Endothelial cell of umbilical vein (primary cell): Measurements from ENCODE around the gene MICALL2. TPM values are rescaled to one million over a fixed set of nuclear protein-coding genes. Genes with fewer than 3 reads are reported as not detected.

Source experiments
- BruUV-seq: library from RNA; stranded (reverse); fragments of 400-500 nt; replicated peaks from 2 replicates; lab custom pipeline; 2021; lab: Mats Ljungman, UMichigan
- CTCF ChIA-PET: fragments of 300-600, 350-600 bp; sonication (Branson Sonifier 250); formaldehyde crosslinking; loops from one replicate; lab custom pipeline; 2021; ENCODE audit warnings: antibody characterized with exemption, inconsistent platforms; lab: Charles Lee
- POLR2A ChIA-PET: fragments of 300-600, 350-600 bp; sonication (Branson Sonifier 250); formaldehyde crosslinking; loops from one replicate; lab custom pipeline; 2021; ENCODE audit warnings: antibody characterized with exemption, inconsistent platforms; lab: Charles Lee
- DNase-seq: peaks from one replicate; pipeline ENCODE4 v3.0.0-alpha.2; 2011; ENCODE audit warnings: low read depth, low spot score
- FAIRE-seq: peaks from 2 replicates; lab custom pipeline; 2011; peaks lifted over from hg19 to GRCh38; lab: Jason Lieb, UNC
- H2AFZ ChIP-seq: 2 replicates; pipeline ENCODE4 v1.6.0; 2012; ENCODE audit warnings: low read depth, low read length, control low read depth, inconsistent platforms
- H3K27ac ChIP-seq: 2 replicates; pipeline ENCODE4 v1.5.1; 2011; ENCODE audit warnings: low read depth, mild to moderate bottlenecking, control low read depth, low read length, moderate library complexity; ENCODE audit not compliant: insufficient read depth
- H3K27me3 ChIP-seq, 2 experiments: 2 replicates each; pipeline versions ENCODE4 v1.6.0 to v1.6.1; 2011; ENCODE audit warnings: low read length in 2 of 2, mixed read lengths in 1 of 2; ENCODE audit not compliant: control insufficient read depth in 2 of 2, insufficient read depth in 2 of 2
- H3K36me3 ChIP-seq, 2 experiments: 2 replicates in 1 of 2; 3 replicates in 1 of 2; pipeline ENCODE4 v1.5.1; 2011; ENCODE audit warnings: low read length in 2 of 2, mild to moderate bottlenecking in 1 of 2, moderate library complexity in 1 of 2; ENCODE audit not compliant: control insufficient read depth in 2 of 2, insufficient read depth in 2 of 2; ENCODE audit errors: extremely low read depth in 1 of 2
- H3K4me1 ChIP-seq: 3 replicates; pipeline ENCODE4 v1.5.1; 2011; ENCODE audit warnings: mild to moderate bottlenecking, low read length; ENCODE audit not compliant: control insufficient read depth, insufficient read depth; ENCODE audit errors: extremely low read depth
- H3K4me2 ChIP-seq: 2 replicates; pipeline ENCODE4 v1.6.1; 2011; ENCODE audit warnings: low read length, control low read depth, mixed read lengths; ENCODE audit not compliant: insufficient read depth
- H3K4me3 ChIP-seq, 3 experiments: fragments of 200-600 bp in 1 of 3; sonication (generic), shearing (Covaris generic) in 1 of 3; replicated peaks in 1 of 3; 2 replicates each; pipeline ENCODE4 v1.5.1; 2011 to 2016; ENCODE audit warnings: control low read depth in 3 of 3, low read length in 3 of 3, mild to moderate bottlenecking in 2 of 3, inconsistent platforms in 1 of 3, low read depth in 1 of 3, moderate library complexity in 1 of 3; ENCODE audit not compliant: insufficient read depth in 1 of 3
- H3K79me2 ChIP-seq: 2 replicates; pipeline ENCODE4 v1.6.0; 2012; ENCODE audit warnings: low read length, inconsistent platforms; ENCODE audit not compliant: control insufficient read depth, insufficient read depth
- H3K9ac ChIP-seq: replicated peaks from 2 replicates; pipeline ENCODE3; 2011; ENCODE audit warnings: low read length, control low read depth; ENCODE audit not compliant: insufficient read depth; ENCODE audit errors: extremely low read depth
- H3K9me1 ChIP-seq: replicated peaks from 3 replicates; pipeline ENCODE4 v1.6.0; 2011; ENCODE audit warnings: mild to moderate bottlenecking, low read length; ENCODE audit not compliant: control insufficient read depth, insufficient read depth; ENCODE audit errors: extremely low read depth
- H3K9me3 ChIP-seq: replicated peaks from 2 replicates; pipeline ENCODE4 v1.5.1; 2012; ENCODE audit warnings: low read length, inconsistent platforms; ENCODE audit not compliant: control insufficient read depth, insufficient read depth
- H4K20me1 ChIP-seq: replicated peaks from 2 replicates; pipeline ENCODE3; 2011; ENCODE audit warnings: mild to moderate bottlenecking, low read length; ENCODE audit not compliant: control insufficient read depth, insufficient read depth; ENCODE audit errors: extremely low read depth
- CTCF ChIP-seq, 2 donors: IDR thresholded peaks; 1 replicate in 1 of 2; 2 replicates in 1 of 2; pipeline ENCODE4 v1.5.1; 2011; ENCODE audit warnings: low read length in 2 of 2, mild to moderate bottlenecking in 2 of 2, moderate library complexity in 2 of 2, control low read depth in 1 of 2, inconsistent platforms in 1 of 2, low read depth in 1 of 2; ENCODE audit not compliant: insufficient read depth in 1 of 2; ENCODE audit errors: extremely low read depth in 1 of 2
- EZH2 ChIP-seq: IDR thresholded peaks from 2 replicates; pipeline ENCODE4 v1.6.1; 2012; ENCODE audit warnings: borderline replicate concordance, low read depth, mild to moderate bottlenecking, moderate library complexity, low read length, inconsistent platforms; ENCODE audit not compliant: severe bottlenecking
- FOS ChIP-seq: IDR thresholded peaks from 2 replicates; pipeline ENCODE4 v1.6.1; 2011; ENCODE audit warnings: mild to moderate bottlenecking, low read length, moderate library complexity, borderline replicate concordance; ENCODE audit not compliant: insufficient read depth
- GATA2 ChIP-seq: IDR thresholded peaks from 2 replicates; pipeline ENCODE4 v1.7.0; 2011; ENCODE audit warnings: low read depth, mild to moderate bottlenecking, moderate library complexity, mixed read lengths, low read length; ENCODE audit not compliant: insufficient read length, insufficient read depth
- JUN ChIP-seq: IDR thresholded peaks from 2 replicates; pipeline ENCODE4 v1.6.1; 2011; ENCODE audit warnings: borderline replicate concordance, low read depth; ENCODE audit not compliant: insufficient read length, insufficient read depth
- MAX ChIP-seq: IDR thresholded peaks from 2 replicates; pipeline ENCODE4 v1.6.1; 2011; ENCODE audit not compliant: insufficient read depth, insufficient read length
- MYC ChIP-seq: IDR thresholded peaks from one replicate; pipeline ENCODE4 v1.6.1; 2011; ENCODE audit warnings: mild to moderate bottlenecking, low read depth, low read length
- POLR2A ChIP-seq: IDR thresholded peaks from 2 replicates; pipeline ENCODE4 v1.6.1; 2012; ENCODE audit warnings: low read depth, mild to moderate bottlenecking, control low read depth, low read length
- POLR2AphosphoS5 ChIP-seq: IDR thresholded peaks from 2 replicates; pipeline ENCODE4 v1.6.1; 2012; ENCODE audit warnings: low read depth, mild to moderate bottlenecking, control low read depth, low read length, moderate library complexity; ENCODE audit not compliant: insufficient read depth
- dilution Hi-C: fragments of 300-500 bp; cut with MboI; formaldehyde crosslinking; loops from one replicate; pipeline ENCODE4 v1.15.0; 2019; ENCODE audit warnings: low sequenced_read_pairs; ENCODE audit not compliant: extremely low pct_ligation_motif_present
- intact Hi-C: fragments of 100-400 bp; cut with micrococcal nuclease; formaldehyde crosslinking; loops from one replicate; pipeline ENCODE4 v1.10.0; 2022
- polyA plus RNA-seq, 4 experiments: library from polyadenylated mRNA; depleted of rRNA in 3 of 4; stranded (reverse) in 3 of 4; unstranded in 1 of 4; fragments of >200 nt; gene quantifications; 2 replicates each; pipeline versions ENCODE4 v1.2.1 to v1.2.3, GENCODE V29; 2011 to 2012; ENCODE audit warnings: missing spikeins in 1 of 4
- total RNA-seq: library from RNA; stranded (reverse); gene quantifications from 2 replicates; pipeline ENCODE4 v1.2.3, GENCODE V29; 2021

MICALL2 gene
- total and polyA plus RNA-seq, 2 donors (not counting 3 experiments of a cell fraction or from before 2014, with no cell fraction given), result 29.8 to 46.3 TPM

DNA sequence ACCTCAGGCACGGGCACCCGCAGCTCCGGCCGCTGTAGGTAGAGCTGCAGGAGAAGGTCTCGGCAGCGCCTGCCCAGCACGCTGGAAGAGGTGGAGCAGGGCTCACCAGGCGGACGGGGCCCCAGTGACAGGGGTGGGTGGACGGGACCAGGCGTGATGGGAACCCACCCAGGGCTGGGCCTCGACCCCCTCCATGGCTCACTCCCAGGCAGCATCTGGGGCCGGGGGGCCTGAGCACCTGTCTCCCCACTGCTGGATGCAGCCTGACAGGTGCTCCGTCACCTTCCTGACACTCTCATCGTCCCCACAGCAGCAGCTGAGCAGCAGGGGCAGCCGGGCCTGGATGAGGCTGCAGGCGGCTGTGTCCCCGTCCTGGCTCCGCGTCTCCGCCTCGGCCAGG lies 16.7 kb upstream of the MICALL2 start:
- TSS peak; percentile 37 for BruUV-seq
- Histone ChIP-seq H3K27me3 (no peaks in the 10 kb centered on the region), H4K20me1 (no peaks in the 10 kb centered on the region), H3K36me3 (peaks cover 3 to 48% of the 10 kb centered on the region in 2 experiments), H3K4me3 (no peak overlapping the region), H2AFZ (no peak overlapping the region), H3K4me1 (no peaks in the 10 kb centered on the region), H3K9me1 (no peaks in the 10 kb centered on the region), H3K4me2 (no peak overlapping the region), H3K9me3 (no peaks in the 10 kb centered on the region), H3K27ac (no peak overlapping the region), H3K79me2 (no peaks in the 10 kb centered on the region), H3K9ac (no peak overlapping the region)
- POLR2A ChIA-PET, result no interaction called here
- CTCF ChIA-PET, result interaction anchor here (1.0 to 3.9 kb wide), 4 partner anchors 16 to 283 kb away, joined by 3 to 65 read pairs (median 21); partner anchors contain the start of gene MICALL2
- FAIRE-seq (no peak), DNase-seq (no peak)
- dilution Hi-C loops, result no loop called here
- TF ChIP-seq POLR2A (no peak), JUN (no peak), EZH2 (no peak), GATA2 (no peak), FOS (no peak)
- intact Hi-C loops, result loop anchor here (2.0 kb wide), 2 partner anchors 43 to 249 kb away; no protein-coding TSS in a partner anchor

GRCh38 chr7:1475393-1475792 lies 16.1 kb upstream of the MICALL2 start:
- H3K27ac ChIP-seq, result no peak overlapping the region
- POLR2A ChIA-PET, result no interaction called here
- H3K9me3 ChIP-seq, result no peaks in the 10 kb centered on the region
- H2AFZ ChIP-seq, result no peak overlapping the region
- no peak overlapping the region for H3K9ac ChIP-seq
- H3K4me3 ChIP-seq, result no peak overlapping the region
- no peak overlapping the region for H3K4me2 ChIP-seq
- CTCF ChIA-PET, result interaction anchor here (1.0 to 3.9 kb wide), 9 partner anchors 8 to 298 kb away, joined by 3 to 65 read pairs (median 19); partner anchors contain the start of gene MICALL2
- TF ChIP-seq MYC, result no peak
- TF ChIP-seq POLR2AphosphoS5, result no peak
- no peak for TF ChIP-seq GATA2
- TF ChIP-seq FOS, result no peak
- TF ChIP-seq JUN, result no peak
- TF ChIP-seq CTCF (IDR thresholded peaks at IDR 0.05; ENCODE audit: extremely low read depth in 1 of 2, insufficient read depth in 1 of 2, low read depth in 1 of 2, low read length in 2 of 2), result no peak
- no peak for TF ChIP-seq MAX
- TF ChIP-seq POLR2A, result no peak
- TF ChIP-seq EZH2, result no peak
- BruUV-seq, result no TSS peak
- dilution Hi-C loops, result no loop called here
- DNase-seq, result no peak
- no peaks in the 10 kb centered on the region for H3K9me1 ChIP-seq
- H3K27me3 ChIP-seq, result no peaks in the 10 kb centered on the region
- peaks cover 5 to 49% of the 10 kb centered on the region in 2 experiments for H3K36me3 ChIP-seq
- no peaks in the 10 kb centered on the region for H3K4me1 ChIP-seq
- FAIRE-seq, result no peak
- H3K79me2 ChIP-seq, result no peaks in the 10 kb centered on the region
- no peaks in the 10 kb centered on the region for H4K20me1 ChIP-seq
- intact Hi-C loops, result loop anchor here (2.0 kb wide), 2 partner anchors 43 to 249 kb away; no protein-coding TSS in a partner anchor
